NCI-H446 (cell line): ENCODE measurements around the gene STOX2.

ENCODE experiments used
- DNase-seq, 2 experiments: peaks; one replicate each; lab custom pipeline; 2025; lab: John Stamatoyannopoulos, UW

The STOX2 gene

GRCh38 chr4:183905081-183905592 is at the start of gene STOX2:
Gene STOX2 (plus strand): TSS chr4:183905307. CDS start chr4:183906791, 1,484 bp downstream.
- no peak for DNase-seq

GRCh38 chr4:183855323-183856190 is 49.5 kb upstream of the STOX2 start:
- no peak for DNase-seq

GRCh38 chr4:183857040-183857439 is 48.1 kb upstream of the STOX2 start:
- DNase-seq: no peak

- no peak for DNase-seq
Measured at GRCh38 chr4:183858011-183858615, 47.0 kb upstream of the STOX2 start.

- DNase-seq: no peak
Measured at GRCh38 chr4:183860119-183860518, 45.0 kb upstream of the STOX2 start.

GRCh38 chr4:183860731-183861130 is 44.4 kb upstream of the STOX2 start:
- peak in 1 of 2 experiments; percentile 21 for DNase-seq

- no peak for DNase-seq
Measured at GRCh38 chr4:183861426-183861825, 43.7 kb upstream of the STOX2 start.

- DNase-seq: no peak
Measured at GRCh38 chr4:183863155-183863825, 41.8 kb upstream of the STOX2 start.

- no peak for DNase-seq
Measured at GRCh38 chr4:183867247-183867646, 37.9 kb upstream of the STOX2 start.

GRCh38 chr4:183870997-183871396 is 34.1 kb upstream of the STOX2 start:
- DNase-seq: no peak

GRCh38 chr4:183871581-183871980 is 33.5 kb upstream of the STOX2 start:
- no peak for DNase-seq

- DNase-seq: peak in 1 of 2 experiments; percentile 6
Measured at GRCh38 chr4:183872531-183872930, 32.6 kb upstream of the STOX2 start.

GRCh38 chr4:183873409-183874185 is 31.5 kb upstream of the STOX2 start:
- no peak for DNase-seq

- no peak for DNase-seq
Measured at GRCh38 chr4:183875251-183875825, 29.8 kb upstream of the STOX2 start.

- peak; percentile 58 to 83 for DNase-seq
Measured at GRCh38 chr4:183876268-183876934, 28.7 kb upstream of the STOX2 start.

- no peak for DNase-seq
Measured at GRCh38 chr4:183878251-183878970, 26.7 kb upstream of the STOX2 start.

- DNase-seq: no peak
Measured at GRCh38 chr4:183885205-183885720, 19.8 kb upstream of the STOX2 start.

GRCh38 chr4:183887351-183887750 is 17.8 kb upstream of the STOX2 start:
- DNase-seq: no peak

- no peak for DNase-seq
Measured at GRCh38 chr4:183888564-183888963, 16.5 kb upstream of the STOX2 start.

GRCh38 chr4:183889190-183889589 is 15.9 kb upstream of the STOX2 start:
- no peak for DNase-seq
